ENCODE results near the gene MAN1A1. TPM values are rescaled to one million over a fixed set of nuclear protein-coding genes. Genes with fewer than 3 reads are reported as not detected.

MAN1A1 gene
- total RNA-seq, 6 experiments from 2014 or later: 109 to 191 (median 139) TPM

DNA sequence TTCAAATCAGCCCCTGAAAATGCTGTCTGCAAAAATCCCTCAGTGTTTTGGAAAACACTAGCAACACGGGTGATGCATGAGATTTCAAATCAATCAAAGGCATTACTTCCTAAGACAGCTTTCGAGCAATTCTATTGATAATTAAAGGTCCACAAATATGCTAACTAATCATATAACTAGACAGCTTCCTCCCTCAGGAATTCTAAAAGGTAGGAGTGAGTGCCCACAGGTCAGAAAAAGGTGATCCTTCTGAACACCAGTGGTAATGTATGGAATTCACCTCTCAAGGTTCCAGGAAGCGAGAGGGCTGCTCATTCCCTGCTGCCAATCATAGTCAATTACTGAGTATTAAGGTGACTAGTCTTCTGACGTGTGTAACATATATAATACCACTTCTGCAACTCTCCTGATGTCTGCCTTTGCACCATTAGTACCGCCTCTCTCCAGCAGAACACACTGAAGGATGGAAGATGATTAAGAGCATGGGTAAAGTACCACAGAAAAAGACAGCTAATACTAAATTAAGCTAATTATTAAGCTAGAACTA, 16.4 kb downstream of the MAN1A1 start:
- Histone ChIP-seq H3K27me3 (no peaks in the 10 kb centered on the region), H3K27ac (no peak overlapping the region), H3K4me1 (peaks cover 0 to 50% (median 24%) of the 10 kb centered on the region in 4 donors), H3K4me3 (no peak overlapping the region), H3K36me3 (no peaks in the 10 kb centered on the region), H3K9me3 (no peaks in the 10 kb centered on the region)
- no peak for ATAC-seq
- intact Hi-C loops (cut with DNase I): no loop called here
- TF ChIP-seq, protein P1, sequence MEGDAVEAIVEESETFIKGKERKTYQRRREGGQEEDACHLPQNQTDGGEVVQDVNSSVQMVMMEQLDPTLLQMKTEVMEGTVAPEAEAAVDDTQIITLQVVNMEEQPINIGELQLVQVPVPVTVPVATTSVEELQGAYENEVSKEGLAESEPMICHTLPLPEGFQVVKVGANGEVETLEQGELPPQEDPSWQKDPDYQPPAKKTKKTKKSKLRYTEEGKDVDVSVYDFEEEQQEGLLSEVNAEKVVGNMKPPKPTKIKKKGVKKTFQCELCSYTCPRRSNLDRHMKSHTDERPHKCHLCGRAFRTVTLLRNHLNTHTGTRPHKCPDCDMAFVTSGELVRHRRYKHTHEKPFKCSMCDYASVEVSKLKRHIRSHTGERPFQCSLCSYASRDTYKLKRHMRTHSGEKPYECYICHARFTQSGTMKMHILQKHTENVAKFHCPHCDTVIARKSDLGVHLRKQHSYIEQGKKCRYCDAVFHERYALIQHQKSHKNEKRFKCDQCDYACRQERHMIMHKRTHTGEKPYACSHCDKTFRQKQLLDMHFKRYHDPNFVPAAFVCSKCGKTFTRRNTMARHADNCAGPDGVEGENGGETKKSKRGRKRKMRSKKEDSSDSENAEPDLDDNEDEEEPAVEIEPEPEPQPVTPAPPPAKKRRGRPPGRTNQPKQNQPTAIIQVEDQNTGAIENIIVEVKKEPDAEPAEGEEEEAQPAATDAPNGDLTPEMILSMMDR (IDR thresholded peaks at IDR 0.05): no peak
- no peak for TF ChIP-seq POLR2A (IDR thresholded peaks at IDR 0.05)
- no peak for DNase-seq
- 88% methylated on average over 5 of the region's 5 CpGs for WGBS (ENCODE audit: insufficient coverage, low coverage, low lambda C conversion rate, missing lambda C conversion rate)

GRCh38 chr6:119331663-119332286, 17.8 kb downstream of the MAN1A1 start:
- DNase-seq (no peak), ATAC-seq (no peak)
- intact Hi-C loops (cut with DNase I): no loop called here
- Histone ChIP-seq H3K27ac (no peak overlapping the region), H3K36me3 (no peaks in the 10 kb centered on the region), H3K4me1 (peaks cover 0 to 49% (median 17%) of the 10 kb centered on the region in 4 donors), H3K27me3 (no peaks in the 10 kb centered on the region), H3K4me3 (no peak overlapping the region), H3K9me3 (no peaks in the 10 kb centered on the region)
- WGBS (ENCODE audit: insufficient coverage, low coverage, low lambda C conversion rate, missing lambda C conversion rate): 60% methylated on average over 2 of the region's 2 CpGs
- TF ChIP-seq, protein P1 (IDR thresholded peaks at IDR 0.05): no peak
- TF ChIP-seq POLR2A (IDR thresholded peaks at IDR 0.05): no peak

GRCh38 chr6:119330520-119331113, 18.9 kb downstream of the MAN1A1 start:
- no peaks in the 10 kb centered on the region for H3K27me3 ChIP-seq
- H3K4me1 ChIP-seq: peaks cover 0 to 38% (median 13%) of the 10 kb centered on the region in 4 donors
- H3K9me3 ChIP-seq: no peaks in the 10 kb centered on the region
- intact Hi-C loops (cut with DNase I): no loop called here
- ATAC-seq (no peak), DNase-seq (no peak)
- no peak overlapping the region for H3K27ac ChIP-seq
- H3K4me3 ChIP-seq: no peak overlapping the region
- H3K36me3 ChIP-seq: peaks cover 0 to 3% (median 0%) of the 10 kb centered on the region in 4 donors
- no peak for TF ChIP-seq POLR2A (IDR thresholded peaks at IDR 0.05)
- TF ChIP-seq, protein P1 (IDR thresholded peaks at IDR 0.05): no peak
- WGBS (ENCODE audit: insufficient coverage, low coverage, low lambda C conversion rate, missing lambda C conversion rate): 98% methylated on average over 4 of the region's 4 CpGs

- H3K36me3 ChIP-seq: peaks cover 0 to 6% (median 0%) of the 10 kb centered on the region in 4 donors
- no peak for DNase-seq
- ATAC-seq: no peak
- H3K4me3 ChIP-seq: no peak overlapping the region
- H3K9me3 ChIP-seq: no peaks in the 10 kb centered on the region
- no peaks in the 10 kb centered on the region for H3K27me3 ChIP-seq
- no peak for TF ChIP-seq POLR2A (IDR thresholded peaks at IDR 0.05)
- TF ChIP-seq, protein P1 (IDR thresholded peaks at IDR 0.05): no peak
- H3K27ac ChIP-seq: no peak overlapping the region
- peaks cover 0 to 31% (median 9%) of the 10 kb centered on the region in 4 donors for H3K4me1 ChIP-seq
- intact Hi-C loops (cut with DNase I): no loop called here
Measured at GRCh38 chr6:119329794-119330180, 19.8 kb downstream of the MAN1A1 start.

Data from right lobe of liver (tissue), 6 donors.